Glomerular visceral epithelial cell (primary cell): Measurements from ENCODE around the gene RPN1.
"Not testable (repeated sequence)": the region's sequence is repeated elsewhere in the genome, so short reads cannot be mapped to it uniquely, and the experiment has no call there.

Source experiments
- DNase-seq: peaks from one replicate; pipeline ENCODE4 v3.0.0-alpha.2; 2016; ENCODE audit errors: extremely low spot score

Gene RPN1

DNA sequence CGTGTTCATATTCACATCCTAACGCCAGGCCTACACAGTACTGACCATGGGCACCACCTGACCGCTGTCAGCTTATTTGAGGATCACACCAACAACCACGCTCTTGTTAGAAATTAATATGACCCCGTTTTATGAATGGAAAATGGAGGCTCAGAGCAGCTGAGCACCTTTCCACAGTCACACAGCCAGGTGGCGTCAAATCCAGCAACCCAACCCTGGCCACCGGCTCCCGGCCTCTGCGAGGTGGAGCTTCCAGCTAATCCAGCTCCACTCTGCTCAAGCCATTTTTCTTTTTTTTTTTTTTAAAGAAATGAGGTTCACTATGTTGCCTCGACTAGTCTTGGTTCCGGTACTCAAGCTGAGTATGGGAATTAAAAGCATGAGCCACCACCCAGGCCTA is 41.3 kb downstream of the RPN1 start:
- no peak for DNase-seq

DNA sequence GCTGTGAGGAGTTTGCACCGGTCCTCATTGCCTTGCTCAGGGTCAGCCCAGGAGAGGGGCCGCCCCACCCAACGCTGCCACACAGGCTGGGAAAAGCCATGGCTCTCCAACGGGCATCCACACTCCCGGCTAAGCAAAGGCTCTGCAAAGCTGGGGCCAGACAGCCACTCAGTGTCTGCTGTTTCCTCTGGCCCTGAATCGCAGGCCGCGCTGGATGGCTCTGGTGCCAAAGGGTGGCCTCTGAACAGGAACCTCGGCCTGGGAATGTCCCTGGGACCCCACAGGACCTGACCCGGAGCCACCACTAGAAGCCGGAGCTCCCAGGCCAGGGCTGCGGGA is 42.9 kb downstream of the RPN1 start:
- no peak for DNase-seq

DNA sequence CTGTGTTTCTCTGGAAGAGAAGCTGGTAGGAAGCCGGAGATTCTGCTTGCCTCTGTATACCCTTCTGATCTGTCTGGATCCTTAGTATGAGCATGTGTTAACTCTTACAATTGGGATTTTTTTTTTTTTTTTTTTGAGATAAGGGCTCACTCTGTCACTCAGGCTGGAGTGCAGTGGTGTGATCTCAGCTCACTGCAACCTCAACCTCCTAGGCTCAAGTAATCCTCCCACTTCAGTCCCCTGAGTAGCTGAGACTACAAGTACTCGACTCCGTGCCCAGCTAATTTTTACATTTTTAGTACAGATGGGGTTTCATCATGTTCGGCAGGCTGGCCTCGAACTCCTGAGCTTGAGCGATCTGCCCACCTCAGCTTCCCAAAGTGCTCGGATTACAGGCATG is 44.5 kb downstream of the RPN1 start:
- DNase-seq = no peak

DNA sequence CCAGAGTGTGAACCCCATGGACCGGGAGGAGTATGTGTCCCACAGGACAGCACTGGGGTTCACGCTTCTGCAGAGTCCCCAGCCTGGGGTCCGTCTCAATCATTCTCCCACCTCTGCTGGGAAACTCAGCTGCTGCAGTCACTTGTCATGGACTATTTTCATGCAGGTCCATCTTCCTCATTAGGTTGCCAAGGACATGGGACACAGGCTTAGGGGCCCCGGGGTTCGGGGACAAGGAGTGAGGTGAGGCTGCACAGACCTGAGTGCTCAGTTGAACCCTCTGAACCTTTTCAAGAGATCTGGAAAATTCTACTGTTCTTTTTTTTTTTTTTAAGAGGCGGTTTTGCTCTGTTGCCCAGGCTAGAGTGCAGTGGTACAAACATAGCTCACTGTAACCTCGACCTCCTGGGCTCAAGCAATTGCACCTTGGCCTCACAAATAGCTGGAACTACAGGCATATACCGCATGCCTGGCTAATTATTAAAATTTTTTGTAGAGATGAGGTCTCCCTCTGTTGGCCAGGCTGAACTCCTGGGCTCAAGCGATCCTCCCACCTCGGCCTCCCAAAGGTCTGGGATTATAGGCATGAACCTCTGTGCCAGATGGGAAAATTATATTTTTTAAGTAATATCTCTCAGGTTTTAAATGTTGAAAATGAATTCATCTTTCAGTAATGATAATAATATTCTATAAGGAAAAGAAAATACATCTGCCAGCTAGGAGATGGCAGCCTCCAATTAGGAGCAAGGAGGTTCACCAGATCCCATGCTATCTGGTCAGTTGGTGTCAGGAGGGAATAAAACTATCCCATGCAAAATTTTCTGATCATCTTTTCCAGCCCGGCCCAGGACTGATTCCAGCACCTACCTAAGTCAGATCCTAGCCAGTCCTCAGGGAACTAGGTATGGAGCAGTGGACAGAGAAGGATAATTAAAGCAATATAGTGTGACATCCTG is 45.2 kb downstream of the RPN1 start:
- DNase-seq = peak; percentile 13

DNA sequence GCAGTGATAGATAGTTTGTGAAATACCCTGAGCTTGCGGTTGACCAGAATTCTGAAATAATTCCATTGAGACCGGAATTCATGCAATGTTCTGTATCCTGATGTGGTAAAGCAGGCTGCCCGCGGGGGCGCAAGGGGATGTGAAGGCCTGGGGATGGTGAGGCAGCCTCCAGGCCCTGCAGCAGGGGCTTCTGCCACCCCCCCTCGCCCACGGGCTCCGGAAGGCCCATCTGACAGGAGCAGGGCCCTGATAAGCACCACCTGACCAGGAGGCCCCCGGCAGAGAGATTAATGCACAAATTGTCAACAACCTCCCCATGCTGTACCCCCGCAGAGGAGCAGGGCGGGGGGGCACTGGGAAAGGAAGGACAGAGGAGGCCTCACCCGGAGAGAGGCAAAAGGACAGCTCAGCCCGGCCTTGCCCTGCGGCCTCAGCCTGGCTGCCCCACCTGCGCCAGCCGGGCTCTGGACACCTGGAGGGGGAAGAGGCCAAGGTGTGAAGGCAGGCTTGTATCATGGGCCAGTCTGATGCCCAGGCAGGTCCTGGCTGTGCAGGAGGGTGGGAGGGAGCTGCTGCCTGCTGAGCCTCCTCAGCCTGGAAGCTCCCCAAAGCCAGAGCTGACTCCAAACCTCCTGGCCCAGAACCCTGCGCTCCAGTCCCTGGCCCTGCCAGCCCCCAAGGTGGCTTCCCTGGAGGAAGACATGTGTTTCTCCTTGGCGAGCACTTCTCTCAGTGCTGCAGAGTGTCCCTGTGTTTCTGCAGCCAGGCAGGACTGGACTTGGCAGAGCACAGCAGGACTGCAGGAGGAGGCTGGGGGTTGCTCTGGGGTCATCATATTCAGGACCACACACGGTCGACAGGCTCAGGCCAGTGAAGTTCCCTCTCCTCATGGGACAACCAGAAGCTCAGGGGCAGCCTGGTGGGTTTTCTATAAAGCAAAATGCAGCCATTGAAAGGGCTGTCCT is 46.5 kb downstream of the RPN1 start:
- DNase-seq = no peak

DNA sequence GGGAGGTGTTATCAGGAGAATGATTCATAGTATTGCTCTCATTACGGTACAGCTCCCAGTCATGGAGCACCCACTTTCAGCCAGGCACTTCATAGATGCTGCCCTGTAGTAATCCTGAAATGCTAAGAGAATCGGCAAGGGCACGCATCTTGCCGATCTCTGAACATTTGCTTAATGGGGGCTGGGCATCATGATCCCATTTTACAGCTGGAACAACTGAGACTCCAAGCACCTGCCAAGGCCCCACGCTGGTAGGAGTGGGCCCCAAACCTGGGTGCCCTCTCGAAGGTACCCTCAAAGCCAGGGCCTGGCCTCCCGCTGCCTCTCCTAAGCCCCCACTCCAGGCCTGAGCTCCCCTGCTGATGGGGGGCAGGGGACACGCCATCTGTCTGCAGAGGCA is 47.3 kb downstream of the RPN1 start:
- DNase-seq = no peak

DNA sequence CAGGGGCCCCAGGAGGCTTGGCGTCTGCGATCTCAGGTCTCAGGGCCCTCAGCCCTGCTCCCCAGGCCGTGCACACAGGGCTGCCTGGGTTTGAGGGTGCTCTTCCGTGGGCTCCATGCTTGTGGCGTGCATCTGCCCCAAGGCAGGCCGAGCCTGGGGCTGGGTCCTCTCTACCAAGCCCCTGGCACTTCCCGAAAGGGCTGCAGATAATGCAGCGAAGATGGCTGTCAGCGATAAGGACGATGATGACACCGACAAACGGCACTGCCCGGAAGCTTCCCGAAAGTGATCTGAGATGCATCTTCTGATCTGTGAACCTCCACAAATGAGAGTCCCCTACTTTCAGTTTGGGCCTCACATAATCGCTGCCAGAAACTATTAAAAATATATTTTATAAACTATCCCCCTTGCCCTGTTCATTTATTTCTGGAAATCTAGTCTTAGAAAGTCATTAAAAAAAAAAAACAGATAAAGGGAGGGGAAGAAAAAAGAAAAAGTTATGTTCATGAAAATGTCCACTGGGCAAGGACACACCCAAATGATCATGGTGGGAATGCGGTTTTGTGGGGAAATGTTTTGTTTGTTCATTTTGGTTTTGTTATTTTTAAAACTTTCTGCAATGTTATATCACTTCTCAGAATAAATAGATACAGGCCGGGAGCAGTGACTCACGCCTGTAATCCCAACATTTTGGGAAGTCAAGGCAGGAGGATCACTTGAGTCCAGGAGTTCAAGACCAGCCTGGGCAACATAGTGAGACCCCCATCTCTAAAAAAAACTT is 51.5 kb downstream of the RPN1 start:
- DNase-seq = no peak

DNA sequence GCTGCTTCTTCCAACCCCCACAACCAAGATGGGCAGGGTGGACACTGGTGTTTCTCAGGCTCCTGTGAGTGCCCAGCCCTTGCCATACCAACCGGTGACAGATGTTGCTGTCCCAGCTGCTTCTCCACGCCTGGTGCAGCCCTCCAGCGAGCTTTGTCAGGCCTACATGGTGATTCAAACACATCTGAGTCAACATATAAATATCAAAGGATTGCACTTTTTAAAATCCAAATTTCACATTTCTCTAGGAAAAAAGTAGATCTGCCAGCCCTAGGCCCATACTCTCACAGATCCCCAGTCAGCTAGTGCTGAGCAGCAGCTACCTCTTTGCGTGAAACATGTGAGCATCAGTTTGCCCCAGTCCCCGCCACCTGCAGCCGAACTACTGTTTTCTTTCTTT is 52.7 kb downstream of the RPN1 start:
- DNase-seq = no peak

DNA sequence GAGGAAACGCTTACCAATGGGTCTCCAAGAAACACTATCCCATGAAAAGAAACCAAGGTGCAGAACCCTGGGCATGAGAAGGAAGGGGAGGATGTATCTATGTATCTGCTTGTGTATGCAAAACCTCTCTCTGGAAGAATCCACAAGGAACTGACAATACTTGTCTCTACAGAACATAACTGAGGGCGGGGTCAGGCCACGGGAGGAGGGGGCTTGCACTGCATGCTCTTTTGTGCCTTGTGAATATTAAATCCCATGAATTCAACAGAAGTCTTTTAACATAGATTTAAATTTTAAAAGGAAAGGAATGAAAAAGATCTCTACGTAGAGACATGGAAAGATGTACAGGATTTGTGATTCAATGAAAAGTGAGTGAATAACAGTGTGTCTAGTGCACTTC is 57.8 kb downstream of the RPN1 start:
- no peak for DNase-seq

DNA sequence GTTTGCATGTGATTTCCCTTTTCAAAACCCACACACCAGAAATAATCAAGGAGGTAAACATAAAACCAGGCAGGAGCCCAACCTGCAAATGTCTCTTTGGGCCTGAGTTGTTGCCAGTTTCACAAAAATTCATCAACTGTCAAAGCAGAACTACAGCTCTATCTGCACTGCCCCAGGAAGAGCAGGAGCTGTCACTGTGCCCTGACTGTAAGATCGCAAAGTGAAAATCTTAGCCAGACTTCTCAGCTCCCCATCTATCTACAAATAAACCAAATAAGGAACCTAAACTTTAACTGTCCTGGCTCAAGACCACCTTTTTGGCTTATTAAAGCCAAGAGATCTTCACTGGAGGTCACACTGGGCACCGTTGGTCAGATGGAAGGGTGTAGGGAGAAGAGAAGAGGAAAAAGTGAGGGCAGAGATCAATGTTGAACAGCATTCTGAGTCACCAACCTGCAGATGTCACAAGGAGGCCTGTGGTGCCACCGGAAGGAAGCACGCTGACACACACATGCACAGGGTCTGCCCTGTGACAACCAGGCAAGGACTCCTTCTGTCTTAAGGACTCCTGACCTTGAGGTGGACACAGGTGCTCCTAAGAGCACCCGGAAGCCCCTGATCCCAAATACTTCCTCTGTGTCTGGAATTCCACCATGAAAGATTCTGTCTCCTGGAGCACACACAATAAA is 58.7 kb downstream of the RPN1 start:
- DNase-seq = no peak

DNA sequence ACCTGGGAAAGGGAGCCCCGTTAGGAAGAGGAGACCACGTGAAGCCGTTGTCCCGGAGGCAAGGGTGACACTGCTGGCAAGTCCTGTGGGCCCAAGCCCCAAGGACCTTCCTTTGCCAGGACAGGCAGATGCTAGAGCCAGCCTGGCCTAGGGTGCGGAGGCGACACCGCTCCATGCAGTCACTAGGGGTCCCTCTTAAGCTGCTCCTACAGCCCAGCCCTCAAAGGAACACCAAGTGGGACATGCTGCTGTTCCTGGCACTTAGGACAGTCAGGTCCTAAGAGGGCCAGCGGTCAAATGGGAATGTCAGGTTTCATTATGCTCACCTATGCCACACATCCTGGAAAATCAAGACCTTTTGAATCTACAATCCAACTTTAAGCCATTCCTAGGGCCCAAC is 59.7 kb downstream of the RPN1 start:
- no peak for DNase-seq

DNA sequence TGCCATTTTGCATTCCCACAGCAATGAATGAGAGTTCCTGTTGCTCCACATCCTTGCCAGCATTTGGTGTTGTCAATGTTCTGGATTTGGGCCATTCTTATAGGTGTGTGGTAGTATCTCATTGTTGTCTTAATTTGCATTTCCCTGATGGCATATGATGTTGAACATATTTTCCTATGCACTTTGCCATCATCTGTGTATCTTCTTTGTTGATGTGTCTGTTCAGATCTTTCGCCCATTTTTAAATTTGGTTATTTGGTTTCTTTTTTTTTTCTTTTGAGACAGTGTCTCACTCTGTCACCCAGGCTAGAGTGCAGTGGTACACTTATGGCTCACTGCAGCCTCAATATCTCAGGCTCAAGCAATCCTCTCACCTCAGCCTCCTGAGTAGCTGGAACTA is 60.6 kb downstream of the RPN1 start:
- DNase-seq = not testable (repeated sequence)

DNA sequence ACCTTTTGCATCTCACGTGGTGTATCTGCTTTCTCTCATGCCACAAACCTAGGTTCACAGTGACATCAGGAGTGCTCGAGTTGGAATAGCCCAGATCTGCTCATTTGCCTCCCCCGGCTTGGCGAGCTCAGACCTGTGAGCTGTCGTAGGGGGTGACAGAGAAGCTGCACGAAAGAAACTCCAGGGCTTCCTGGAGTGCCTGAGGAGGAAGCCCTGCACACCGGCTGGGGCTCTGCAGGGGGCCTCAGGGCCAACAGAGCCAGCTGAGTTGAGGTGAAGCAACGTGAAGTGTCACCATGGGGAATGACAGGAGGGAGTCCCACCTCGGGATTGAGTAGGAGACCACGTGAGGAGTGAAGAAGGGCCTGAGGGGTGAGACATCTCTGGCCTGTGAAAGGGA is 62.5 kb downstream of the RPN1 start:
- no peak for DNase-seq

DNA sequence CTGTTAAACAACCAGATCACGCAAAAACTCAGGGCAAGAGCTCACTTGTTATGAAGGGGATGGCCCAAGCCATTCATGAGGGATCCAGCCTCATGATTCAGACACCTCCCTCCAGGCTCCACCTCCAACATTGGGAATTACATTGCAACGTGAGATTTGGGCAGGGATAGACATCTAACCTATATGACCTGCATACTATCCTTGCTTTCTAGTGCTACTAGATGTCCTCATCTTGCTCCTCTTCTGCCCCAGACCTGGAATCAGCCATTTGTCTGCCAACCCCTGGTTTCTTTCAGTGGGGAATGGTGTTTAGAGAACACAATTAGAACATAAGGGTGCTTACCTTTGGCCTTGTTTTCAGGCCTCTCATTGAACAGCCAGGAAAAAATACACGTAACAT is 63.2 kb downstream of the RPN1 start:
- no peak for DNase-seq

DNA sequence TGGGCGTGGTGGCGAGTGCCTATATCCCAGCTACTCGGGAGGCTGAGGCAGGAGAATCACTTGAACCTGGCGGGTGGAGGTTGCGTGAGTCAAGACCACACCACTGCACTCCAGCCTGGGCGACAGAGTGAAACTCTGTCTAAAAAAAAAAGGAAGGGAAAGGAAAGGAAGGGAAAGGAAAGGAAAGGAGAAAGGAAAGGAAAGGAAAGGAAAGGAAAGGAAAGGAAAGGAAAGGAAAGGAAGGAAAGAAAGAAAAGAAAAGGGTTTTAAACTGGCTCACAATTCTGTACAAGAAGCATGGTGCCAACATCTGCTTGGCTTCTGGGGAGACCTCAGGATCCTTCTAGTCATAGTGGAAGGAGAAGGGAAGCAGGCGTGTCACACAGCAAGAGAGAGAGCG is 63.7 kb downstream of the RPN1 start:
- DNase-seq = not testable (repeated sequence)

DNA sequence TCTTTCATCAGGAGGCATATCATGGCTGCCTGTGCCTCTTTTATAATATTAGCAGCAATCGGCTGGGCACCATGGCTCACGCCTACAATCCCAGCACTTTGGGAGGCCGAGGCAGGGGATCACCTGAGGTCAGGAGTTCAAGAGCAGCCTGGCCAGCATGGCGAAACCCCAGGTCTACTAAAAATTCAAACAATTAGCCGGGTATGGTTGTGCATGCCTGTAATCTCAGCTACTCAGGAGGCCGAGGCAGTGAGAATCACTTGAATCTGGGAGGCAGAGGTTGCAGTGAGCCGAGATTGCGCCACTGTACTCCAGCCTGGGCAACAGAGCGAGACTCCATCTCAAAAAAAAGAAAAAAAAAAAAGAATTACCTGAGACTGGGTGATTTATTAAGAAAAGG is 64.2 kb downstream of the RPN1 start:
- DNase-seq = not testable (repeated sequence)

DNA sequence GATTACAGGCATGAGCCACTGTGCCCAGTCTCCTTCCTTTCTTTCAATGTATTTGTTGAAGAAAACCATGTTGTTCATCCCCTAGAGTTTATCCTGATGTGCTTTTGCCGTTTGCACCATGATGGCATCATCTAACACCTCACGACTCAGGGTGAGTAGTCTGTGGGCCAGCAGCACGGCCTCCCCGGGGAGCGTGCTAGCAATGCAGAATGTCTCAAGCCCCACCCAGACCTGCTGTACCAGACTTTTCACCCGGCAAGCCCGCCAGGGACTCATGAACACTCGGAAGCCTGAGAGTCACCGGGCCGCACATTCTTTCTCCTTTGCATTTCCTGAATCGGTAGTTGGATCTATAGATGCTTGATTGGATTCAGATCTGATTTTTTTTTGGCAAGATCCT is 64.6 kb downstream of the RPN1 start:
- no peak for DNase-seq

DNA sequence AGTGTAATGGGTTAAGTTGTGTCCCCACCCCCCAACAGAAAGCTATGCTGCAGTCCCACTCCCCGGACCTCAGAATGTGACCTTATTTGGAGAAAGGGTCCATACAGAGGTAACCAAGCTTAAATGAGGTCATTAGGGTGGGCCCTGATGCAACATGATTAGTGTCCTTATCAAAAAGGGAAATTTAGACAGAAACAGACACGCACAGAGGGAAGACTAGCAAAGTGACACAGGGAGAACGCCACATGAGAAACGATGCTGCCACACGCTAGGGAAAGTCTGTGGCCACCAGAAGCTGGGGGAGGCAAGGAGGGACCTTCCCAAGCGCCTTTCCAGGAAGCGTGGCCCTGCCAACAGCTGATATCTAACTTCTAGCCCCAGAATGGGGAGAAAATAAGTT is 65.4 kb downstream of the RPN1 start:
- DNase-seq = no peak

DNA sequence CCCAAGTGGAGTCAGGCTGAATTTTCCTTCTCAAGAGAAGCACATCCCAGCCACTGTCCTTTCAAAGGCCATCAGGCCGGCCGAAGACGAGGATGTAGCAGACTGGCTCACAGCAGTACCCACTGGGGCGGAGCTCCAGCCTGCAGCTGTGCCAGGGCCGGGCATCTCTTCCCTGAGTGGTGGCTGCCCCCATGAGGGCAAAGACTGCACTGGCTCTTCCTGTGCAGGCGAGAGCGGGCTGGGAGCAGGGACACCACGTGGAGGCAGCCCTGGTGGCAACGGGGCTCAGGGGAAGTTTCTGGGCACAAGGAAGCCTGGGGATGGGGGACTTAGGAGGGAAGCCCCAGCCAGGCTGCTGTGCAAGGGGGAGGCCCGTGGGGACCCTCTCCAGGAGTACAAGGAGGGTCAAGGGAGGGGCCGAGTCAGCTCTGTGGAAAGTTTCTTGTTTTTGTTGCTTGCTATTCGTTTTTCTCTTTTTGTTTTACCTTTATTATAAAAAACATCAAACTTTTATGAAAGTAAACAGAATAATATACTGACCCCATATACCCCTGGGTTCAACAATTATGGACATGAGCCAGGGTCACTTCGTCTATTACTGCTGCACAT is 66.1 kb downstream of the RPN1 start:
- peak; percentile 80 for DNase-seq

DNA sequence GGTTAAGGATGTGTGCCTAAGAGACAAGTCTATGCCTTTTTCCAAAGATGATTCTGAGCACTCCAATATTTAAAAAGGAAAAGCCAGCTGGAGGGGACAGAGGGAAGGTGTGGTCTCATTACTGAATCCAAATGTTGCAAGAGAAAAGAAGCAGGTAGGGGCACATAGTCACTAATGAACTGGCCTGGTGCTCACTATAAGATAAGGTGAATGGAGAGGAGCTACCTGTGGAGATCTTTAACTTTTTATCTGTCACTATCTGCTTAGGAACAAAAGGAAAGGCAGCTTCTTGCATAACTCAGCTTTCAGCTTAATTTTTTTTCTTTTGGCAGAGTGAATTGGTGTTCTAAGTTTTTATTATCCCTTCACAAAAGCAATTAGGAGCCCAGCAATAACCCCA is 69.1 kb downstream of the RPN1 start:
- DNase-seq = no peak

DNA sequence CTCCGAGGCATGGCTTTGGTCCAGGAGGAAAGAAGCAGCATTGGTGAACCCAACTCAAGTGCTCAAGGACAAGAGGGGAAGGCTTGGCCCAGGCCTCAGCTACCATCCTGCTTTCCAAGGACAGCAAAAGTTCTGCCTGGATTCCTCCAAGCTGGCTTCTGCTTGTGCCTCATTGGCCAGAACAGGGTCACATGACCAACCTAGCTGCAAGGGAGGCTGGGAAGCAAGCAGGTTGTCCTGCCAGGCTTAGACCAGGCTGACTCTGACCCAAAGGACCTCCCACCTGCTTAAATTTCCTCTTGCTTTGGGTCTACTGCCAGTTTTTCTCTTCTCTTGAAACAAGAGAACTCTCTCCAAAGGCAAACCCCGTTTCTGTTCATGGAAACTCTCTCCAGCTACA is 70.7 kb downstream of the RPN1 start:
- no peak for DNase-seq
